Body of pancreas (tissue), 4 donors: Measurements from ENCODE around the gene SART3.

Source experiments
- POLR2A ChIP-seq, 3 donors: fragments of 450-650 bp; IDR thresholded peaks; one replicate each; pipeline ENCODE4 v1.6.1; 2016; ENCODE audit warnings: antibody characterized with exemption in 3 of 3, mild to moderate bottlenecking in 2 of 3
- TF ChIP-seq, protein P1 (sequence below), 7 experiments: fragments of 450-650 bp in 4 of 7; fragments of 200-600 bp in 3 of 7; sonication (generic) in 3 of 7; IDR thresholded peaks; one replicate each; pipeline ENCODE4 v1.5.1; 2016 to 2019; ENCODE audit warnings: antibody characterized with exemption in 7 of 7

DNA sequence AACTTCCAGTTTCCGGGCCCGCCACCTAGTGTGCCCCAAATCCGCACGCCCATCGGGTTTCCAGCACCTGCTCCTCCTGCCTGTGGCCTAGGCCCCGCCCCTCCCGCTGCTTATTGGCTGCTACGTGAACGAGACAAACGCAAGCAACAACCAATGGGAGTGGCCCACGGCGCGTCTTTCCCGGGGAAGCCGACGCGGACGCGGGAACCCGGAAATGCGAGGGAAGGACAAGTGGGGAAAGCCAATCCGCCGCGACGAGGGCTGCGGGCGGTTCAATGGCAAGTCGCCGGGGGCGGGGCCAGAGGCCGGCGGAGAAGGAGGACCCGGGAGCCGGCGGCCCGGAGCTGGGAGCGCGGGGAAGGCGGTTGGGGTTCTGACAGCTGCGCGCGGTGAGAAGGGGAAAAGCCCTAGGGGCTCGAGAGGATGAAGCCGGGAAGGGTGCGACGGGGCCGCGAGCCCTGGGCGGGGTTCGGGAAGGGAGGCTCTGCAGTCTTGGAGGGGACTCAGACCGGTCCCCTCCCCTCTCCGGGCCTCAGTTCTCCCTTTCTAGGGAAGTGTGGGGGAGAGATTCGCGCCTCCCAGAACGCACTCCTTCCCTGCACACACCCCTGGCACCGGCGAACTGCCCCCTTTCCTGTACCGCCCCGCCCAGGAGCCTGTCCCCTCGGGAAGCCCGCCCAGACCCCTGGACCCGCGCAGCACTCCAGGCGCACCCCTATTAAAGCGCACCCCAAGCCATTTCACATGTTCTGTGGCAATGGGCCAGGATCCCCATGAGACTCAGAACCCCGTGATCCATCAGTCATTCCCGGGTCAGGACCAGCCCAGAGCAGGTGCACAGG lies 45.8 kb downstream of the SART3 start, which contains the start of gene FICD:
- TF ChIP-seq, protein P1, sequence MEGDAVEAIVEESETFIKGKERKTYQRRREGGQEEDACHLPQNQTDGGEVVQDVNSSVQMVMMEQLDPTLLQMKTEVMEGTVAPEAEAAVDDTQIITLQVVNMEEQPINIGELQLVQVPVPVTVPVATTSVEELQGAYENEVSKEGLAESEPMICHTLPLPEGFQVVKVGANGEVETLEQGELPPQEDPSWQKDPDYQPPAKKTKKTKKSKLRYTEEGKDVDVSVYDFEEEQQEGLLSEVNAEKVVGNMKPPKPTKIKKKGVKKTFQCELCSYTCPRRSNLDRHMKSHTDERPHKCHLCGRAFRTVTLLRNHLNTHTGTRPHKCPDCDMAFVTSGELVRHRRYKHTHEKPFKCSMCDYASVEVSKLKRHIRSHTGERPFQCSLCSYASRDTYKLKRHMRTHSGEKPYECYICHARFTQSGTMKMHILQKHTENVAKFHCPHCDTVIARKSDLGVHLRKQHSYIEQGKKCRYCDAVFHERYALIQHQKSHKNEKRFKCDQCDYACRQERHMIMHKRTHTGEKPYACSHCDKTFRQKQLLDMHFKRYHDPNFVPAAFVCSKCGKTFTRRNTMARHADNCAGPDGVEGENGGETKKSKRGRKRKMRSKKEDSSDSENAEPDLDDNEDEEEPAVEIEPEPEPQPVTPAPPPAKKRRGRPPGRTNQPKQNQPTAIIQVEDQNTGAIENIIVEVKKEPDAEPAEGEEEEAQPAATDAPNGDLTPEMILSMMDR (IDR thresholded peaks at IDR 0.05): no peak
- TF ChIP-seq POLR2A (IDR thresholded peaks at IDR 0.05): peak; percentile 60 to 82 (median 76)
